Neuronal stem cell (in vitro differentiated cells): ENCODE results near the gene ACADL.

ENCODE experiments used
- DNase-seq: peaks from one replicate; pipeline ENCODE4 v3.0.0-alpha.2; 2013; ENCODE audit warnings: low spot score
- H2AFZ ChIP-seq: one replicate; pipeline ENCODE4 v1.6.1; 2013; ENCODE audit warnings: mild to moderate bottlenecking, low read length, inconsistent platforms
- H2AK5ac ChIP-seq: 2 replicates; pipeline ENCODE4 v1.6.1; 2013; ENCODE audit warnings: low read depth, mild to moderate bottlenecking, inconsistent platforms, low read length, moderate library complexity, mixed read lengths
- H2BK120ac ChIP-seq: 2 replicates; pipeline ENCODE4 v1.6.1; 2013; ENCODE audit warnings: low read depth, mild to moderate bottlenecking, inconsistent platforms, low read length, moderate library complexity, mixed read lengths
- H2BK12ac ChIP-seq: one replicate; pipeline ENCODE4 v1.6.1; 2013; ENCODE audit warnings: low read length, inconsistent platforms
- H2BK15ac ChIP-seq: 2 replicates; pipeline ENCODE4 v1.6.1; 2013; ENCODE audit warnings: mild to moderate bottlenecking, low read length, inconsistent platforms, mixed read lengths
- H2BK5ac ChIP-seq: one replicate; pipeline ENCODE4 v1.6.1; 2013; ENCODE audit warnings: inconsistent platforms, mild to moderate bottlenecking, low read length, moderate library complexity
- H3K14ac ChIP-seq: one replicate; pipeline ENCODE4 v1.6.1; 2013; ENCODE audit warnings: low read length, inconsistent platforms
- H3K18ac ChIP-seq: 2 replicates; pipeline ENCODE4 v1.6.1; 2013; ENCODE audit warnings: low read length, inconsistent platforms
- H3K23ac ChIP-seq: 2 replicates; pipeline ENCODE4 v1.6.1; 2013; ENCODE audit warnings: low read depth, mild to moderate bottlenecking, mixed read lengths, low read length, inconsistent platforms; ENCODE audit not compliant: poor library complexity
- H3K27ac ChIP-seq: replicated peaks from 3 replicates; pipeline ENCODE4 v1.5.1; 2013; ENCODE audit warnings: low read length, inconsistent platforms
- H3K27me3 ChIP-seq, 3 experiments: 2 replicates each; pipeline ENCODE4 v1.6.1; 2013; ENCODE audit warnings: low read length in 3 of 3, mild to moderate bottlenecking in 2 of 3, inconsistent platforms in 1 of 3, low read depth in 1 of 3, mixed read lengths in 1 of 3, moderate library complexity in 1 of 3; ENCODE audit not compliant: control insufficient read depth in 3 of 3, insufficient read depth in 3 of 3
- H3K36me3 ChIP-seq, 2 donors: replicated peaks in 1 of 2; 2 replicates each; pipeline ENCODE4 v1.6.1; 2013; ENCODE audit warnings: low read length in 2 of 2; ENCODE audit not compliant: control insufficient read depth in 2 of 2, insufficient read depth in 2 of 2
- H3K4ac ChIP-seq: 2 replicates; pipeline ENCODE4 v1.6.1; 2013; ENCODE audit warnings: inconsistent platforms, mild to moderate bottlenecking, low read length, moderate library complexity
- H3K4me1 ChIP-seq, 2 donors: 1 replicate in 1 of 2; 2 replicates in 1 of 2; pipeline ENCODE4 v1.6.1; 2013; ENCODE audit warnings: low read length in 2 of 2, low read depth in 1 of 2; ENCODE audit not compliant: control insufficient read depth in 2 of 2, insufficient read depth in 1 of 2
- H3K4me2 ChIP-seq: one replicate; pipeline ENCODE4 v1.6.1; 2013; ENCODE audit warnings: mild to moderate bottlenecking, low read length, inconsistent platforms; ENCODE audit not compliant: insufficient read depth, poor library complexity, severe bottlenecking
- H3K4me3 ChIP-seq, 2 donors: 2 replicates each; pipeline ENCODE4 v1.5.1; 2013; ENCODE audit warnings: low read length in 2 of 2, mild to moderate bottlenecking in 2 of 2, inconsistent platforms in 1 of 2, moderate library complexity in 1 of 2
- H3K79me1 ChIP-seq: one replicate; pipeline ENCODE4 v1.6.1; 2013; ENCODE audit warnings: low read depth, mild to moderate bottlenecking, inconsistent platforms, low read length, moderate library complexity
- H3K9ac ChIP-seq: one replicate; pipeline ENCODE4 v1.6.1; 2013; ENCODE audit warnings: mild to moderate bottlenecking, low read depth, low read length, inconsistent platforms; ENCODE audit not compliant: poor library complexity
- H3K9me3 ChIP-seq, 2 donors: replicated peaks in 1 of 2; 2 replicates each; pipeline versions ENCODE3 to v1.6.1; 2013; ENCODE audit warnings: low read length in 2 of 2, mild to moderate bottlenecking in 2 of 2, inconsistent platforms in 1 of 2, low read depth in 1 of 2, mixed read lengths in 1 of 2, moderate library complexity in 1 of 2; ENCODE audit not compliant: control insufficient read depth in 2 of 2, insufficient read depth in 1 of 2
- H4K8ac ChIP-seq: one replicate; pipeline ENCODE4 v1.6.1; 2013; ENCODE audit warnings: low read depth, mild to moderate bottlenecking, inconsistent platforms, low read length, moderate library complexity
- H4K91ac ChIP-seq: one replicate; pipeline ENCODE4 v1.6.1; 2013; ENCODE audit warnings: low read length, low read depth, mild to moderate bottlenecking, inconsistent platforms; ENCODE audit not compliant: poor library complexity
- WGBS, 2 donors: extraction: QIAGEN DNeasy Blood & Tissue Kit; methylation state at CpG; one replicate each; pipeline ENCODE4 v1.1.7; 2013; ENCODE audit warnings: missing lambda C conversion rate in 2 of 2, mixed read lengths in 1 of 2; ENCODE audit not compliant: insufficient read length in 2 of 2, insufficient replicate concordance in 1 of 2; ENCODE audit errors: extremely low coverage in 2 of 2; 5-methylcytosine and 5-hydroxymethylcytosine counted together

The ACADL gene

GRCh38 chr2:210169516-210170195, 55.6 kb downstream of the ACADL start:
- H3K27ac ChIP-seq: peak overlapping the region; percentile 65
- H3K4me3 ChIP-seq: peak overlapping the region; percentile 57 to 84
- no peak overlapping the region for H2BK15ac ChIP-seq

GRCh38 chr2:210167227-210167626, 58.0 kb downstream of the ACADL start:
- no peak overlapping the region for H4K91ac ChIP-seq
- H3K18ac ChIP-seq: no peak overlapping the region
- DNase-seq: no peak
- H3K4me3 ChIP-seq: no peak overlapping the region
- H2AFZ ChIP-seq: no peak overlapping the region
- H2BK12ac ChIP-seq: no peak overlapping the region
- no peak overlapping the region for H3K23ac ChIP-seq
- no peak overlapping the region for H3K4me2 ChIP-seq
- H3K27ac ChIP-seq: no peak overlapping the region
- no peak overlapping the region for H3K9ac ChIP-seq
- no peak overlapping the region for H2BK120ac ChIP-seq
- H3K14ac ChIP-seq: no peak overlapping the region
- H3K9me3 ChIP-seq: no peaks in the 10 kb centered on the region
- H2BK15ac ChIP-seq: no peak overlapping the region
- H2AK5ac ChIP-seq: no peak overlapping the region
- WGBS, 2 donors: no CpG with 5 or more reads among the region's 1 CpG
- peaks cover 2% of the 10 kb centered on the region for H3K79me1 ChIP-seq
- H3K27me3 ChIP-seq: no peaks in the 10 kb centered on the region
- H2BK5ac ChIP-seq: no peak overlapping the region
- no peaks in the 10 kb centered on the region for H3K36me3 ChIP-seq
- no peak overlapping the region for H4K8ac ChIP-seq
- no peaks in the 10 kb centered on the region for H3K4me1 ChIP-seq
- no peak overlapping the region for H3K4ac ChIP-seq

More at GRCh38 chr2:210169516-210170195, 55.6 kb downstream of the ACADL start:
- Histone ChIP-seq H3K79me1 (peaks cover 2% of the 10 kb centered on the region), H3K23ac (no peak overlapping the region), H2BK120ac (no peak overlapping the region), H3K9me3 (no peaks in the 10 kb centered on the region), H3K9ac (no peak overlapping the region), H2AK5ac (no peak overlapping the region), H2BK5ac (no peak overlapping the region), H2AFZ (peak overlapping the region; percentile 96), H4K91ac (no peak overlapping the region), H3K4ac (no peak overlapping the region), H3K18ac (no peak overlapping the region), H3K4me1 (no peaks in the 10 kb centered on the region), H4K8ac (no peak overlapping the region), H3K27me3 (no peaks in the 10 kb centered on the region), H3K36me3 (no peaks in the 10 kb centered on the region), H3K4me2 (peak overlapping the region; percentile 59), H3K14ac (no peak overlapping the region), H2BK12ac (no peak overlapping the region)
- no CpG with 5 or more reads among the region's 6 CpGs for WGBS, 2 donors
- no peak for DNase-seq

GRCh38 chr2:210162466-210163124, 62.7 kb downstream of the ACADL start:
- no peak overlapping the region for H3K23ac ChIP-seq
- no peak overlapping the region for H3K14ac ChIP-seq
- H3K4ac ChIP-seq: no peak overlapping the region
- H3K4me2 ChIP-seq: no peak overlapping the region
- no peak overlapping the region for H2BK12ac ChIP-seq
- no peaks in the 10 kb centered on the region for H3K4me1 ChIP-seq
- no peak overlapping the region for H3K18ac ChIP-seq
- H3K36me3 ChIP-seq: no peaks in the 10 kb centered on the region
- H2BK15ac ChIP-seq: no peak overlapping the region
- H3K9me3 ChIP-seq: no peaks in the 10 kb centered on the region
- H2BK5ac ChIP-seq: no peak overlapping the region
- no peak overlapping the region for H2AFZ ChIP-seq
- H4K8ac ChIP-seq: no peak overlapping the region
- H3K27me3 ChIP-seq: no peaks in the 10 kb centered on the region
- no peak overlapping the region for H2AK5ac ChIP-seq
- no peak overlapping the region for H4K91ac ChIP-seq
- H3K4me3 ChIP-seq: no peak overlapping the region
- H3K27ac ChIP-seq: no peak overlapping the region
- no CpG with 5 or more reads among the region's 6 CpGs for WGBS, 2 donors
- no peak overlapping the region for H3K9ac ChIP-seq
- H2BK120ac ChIP-seq: no peak overlapping the region
- peaks cover 2% of the 10 kb centered on the region for H3K79me1 ChIP-seq
- DNase-seq: no peak

GRCh38 chr2:210159059-210159458, 66.2 kb downstream of the ACADL start:
- no peak overlapping the region for H3K4ac ChIP-seq
- H2BK12ac ChIP-seq: no peak overlapping the region
- WGBS, 2 donors: no CpG with 5 or more reads among the region's 3 CpGs
- H3K27ac ChIP-seq: no peak overlapping the region
- H4K8ac ChIP-seq: no peak overlapping the region
- no peak overlapping the region for H3K18ac ChIP-seq
- no peaks in the 10 kb centered on the region for H3K9me3 ChIP-seq
- no peak overlapping the region for H3K4me2 ChIP-seq
- H3K14ac ChIP-seq: no peak overlapping the region
- peaks cover 3% of the 10 kb centered on the region for H3K79me1 ChIP-seq
- no peaks in the 10 kb centered on the region for H3K4me1 ChIP-seq
- H3K23ac ChIP-seq: no peak overlapping the region
- no peak overlapping the region for H2BK5ac ChIP-seq
- H3K36me3 ChIP-seq: peaks cover 0 to 22% of the 10 kb centered on the region in 2 donors
- no peak overlapping the region for H2AFZ ChIP-seq
- no peak overlapping the region for H3K9ac ChIP-seq
- no peak overlapping the region for H2BK120ac ChIP-seq
- no peaks in the 10 kb centered on the region for H3K27me3 ChIP-seq
- no peak overlapping the region for H4K91ac ChIP-seq
- DNase-seq: no peak
- no peak overlapping the region for H2BK15ac ChIP-seq
- H3K4me3 ChIP-seq: no peak overlapping the region
- H2AK5ac ChIP-seq: no peak overlapping the region
